Activated naive CD4-positive, alpha-beta T cell treated with anti-CD3 and anti-CD28 coated beads for 36 hours (primary cell): ENCODE results near the gene APOA1. TPM values are rescaled to one million over a fixed set of nuclear protein-coding genes. Genes with fewer than 3 reads are reported as not detected.
A peak's percentile ranks its signal among the peaks of the same experiment; 100 is the strongest.

ENCODE experiments used
- CTCF ChIA-PET: fragments of 350-600 bp; sonication (Branson Sonifier 250); formaldehyde crosslinking; loops from one replicate; lab custom pipeline; 2021; ENCODE audit warnings: antibody characterized with exemption; lab: Charles Lee
- DNase-seq: peaks from one replicate; pipeline ENCODE4 v3.0.0-alpha.2; 2020
- H3K27ac Mint-ChIP-seq: one replicate; pipeline ENCODE4 v1.8.0; 2021; ENCODE audit warnings: mild to moderate bottlenecking, mixed read lengths
- H3K27me3 Mint-ChIP-seq: one replicate; pipeline ENCODE4 v1.8.0; 2021; ENCODE audit warnings: low read depth, mixed read lengths
- H3K36me3 Mint-ChIP-seq: one replicate; pipeline ENCODE4 v1.8.0; 2021; ENCODE audit warnings: low read depth, mixed read lengths
- H3K4me1 Mint-ChIP-seq: one replicate; pipeline ENCODE4 v1.8.0; 2021; ENCODE audit warnings: low read depth, mixed read lengths
- H3K4me3 Mint-ChIP-seq: one replicate; pipeline ENCODE4 v1.8.0; 2021; ENCODE audit warnings: mild to moderate bottlenecking, moderate library complexity, mixed read lengths
- H3K9me3 Mint-ChIP-seq: one replicate; pipeline ENCODE4 v1.8.0; 2021; ENCODE audit warnings: mixed read lengths
- intact Hi-C: fragments of 100-400 bp; cut with micrococcal nuclease; formaldehyde crosslinking; loops from one replicate; pipeline ENCODE4 v1.15.1; 2023
- total RNA-seq, 2 experiments: library from RNA; stranded (reverse); gene quantifications; one replicate each; pipeline ENCODE4 v1.2.3, GENCODE V29; 2021

APOA1 gene
- total RNA-seq, 2 experiments from 2014 or later = not detected

DNA sequence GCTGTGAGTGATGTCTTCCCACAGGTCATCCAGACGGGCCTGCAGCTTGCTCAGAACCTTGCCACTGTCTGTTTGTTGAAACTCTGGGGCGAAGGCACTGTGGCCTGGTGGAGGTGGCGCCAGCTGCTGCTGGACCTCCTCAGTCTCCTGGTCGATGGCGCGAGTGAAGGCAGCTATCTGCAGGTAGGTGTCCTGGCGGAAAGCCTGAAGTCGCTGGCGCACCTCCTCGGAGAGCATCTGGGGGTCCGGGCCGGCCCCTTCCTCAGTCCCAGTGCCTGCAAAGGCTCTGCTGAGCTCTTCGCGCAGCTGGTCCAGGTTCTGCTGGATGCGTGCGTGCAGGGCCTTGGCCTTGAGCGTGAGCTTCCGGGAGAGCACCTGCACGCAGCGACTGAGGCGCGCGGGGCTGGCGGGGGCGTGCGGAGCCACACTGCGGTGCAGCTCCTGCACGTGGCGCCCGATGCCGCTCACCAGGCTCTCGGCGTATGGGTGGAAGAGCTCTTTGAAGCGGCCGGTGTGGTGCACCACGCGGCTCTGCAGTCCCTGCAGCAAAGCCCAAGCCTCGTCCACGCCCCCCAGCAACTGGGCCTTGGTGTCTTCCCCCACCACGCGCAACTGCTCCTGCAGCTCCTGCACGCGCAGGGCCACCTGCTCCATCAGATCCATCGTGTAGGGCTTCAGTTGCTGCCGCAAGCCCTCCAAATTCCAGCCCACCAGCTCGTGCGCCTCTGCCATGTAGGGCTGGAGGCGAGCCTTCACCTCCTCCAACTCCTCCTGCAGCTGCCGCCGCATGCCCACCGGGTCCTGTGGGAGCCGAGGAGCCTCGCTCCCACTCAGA lies 47.0 kb downstream of the APOA1 start:
- CTCF ChIA-PET = interaction anchor here (0.6 to 10.2 kb wide), 31 partner anchors 9 to 437 kb away, joined by 3 to 134 read pairs (median 4); partner anchors contain the start of genes APOA1 and SIK3
- intact Hi-C loops = loop anchor here (1.0 kb wide), 2 partner anchors 46 to 316 kb away; no protein-coding TSS in a partner anchor
- H3K4me3 Mint-ChIP-seq = no peak overlapping the region
- no peaks in the 10 kb centered on the region for H3K9me3 Mint-ChIP-seq
- peaks cover 18% of the 10 kb centered on the region for H3K36me3 Mint-ChIP-seq
- H3K27ac Mint-ChIP-seq = no peak overlapping the region
- H3K27me3 Mint-ChIP-seq = no peaks in the 10 kb centered on the region
- peaks cover 30% of the 10 kb centered on the region for H3K4me1 Mint-ChIP-seq
- no peak for DNase-seq

DNA sequence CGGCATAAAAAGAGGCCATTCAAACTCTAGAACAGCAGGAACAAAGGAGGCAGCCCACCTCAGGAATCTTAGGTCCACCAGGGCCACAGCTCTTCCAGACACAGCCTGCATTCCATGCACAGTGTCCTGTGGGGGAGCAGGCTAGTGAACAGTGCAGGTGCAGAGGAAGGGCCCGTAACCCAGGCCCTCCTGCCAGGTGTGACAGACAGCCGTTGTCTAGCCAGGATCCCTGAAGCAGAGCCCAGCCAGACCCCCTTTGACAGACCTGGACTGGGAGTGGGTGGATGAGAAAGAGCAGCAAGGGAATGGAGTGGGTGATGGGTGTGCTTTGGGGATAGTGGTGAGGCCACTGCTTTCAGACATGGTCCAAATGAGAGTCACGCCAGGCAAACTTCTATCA lies 48.4 kb downstream of the APOA1 start:
- H3K4me1 Mint-ChIP-seq = peaks cover 43% of the 10 kb centered on the region
- peak overlapping the region; percentile 92 for H3K4me3 Mint-ChIP-seq
- DNase-seq = no peak
- CTCF ChIA-PET = interaction anchor here (2.9 to 10.2 kb wide), 3 partner anchors 11 to 318 kb away, joined by 10 to 134 read pairs (median 60); partner anchors contain the start of gene APOA1
- H3K27ac Mint-ChIP-seq = no peak overlapping the region
- intact Hi-C loops = loop anchor here (1.0 to 5.0 kb wide), 4 partner anchors 16 to 442 kb away; partner anchors contain the start of gene SIK3
- no peaks in the 10 kb centered on the region for H3K9me3 Mint-ChIP-seq
- H3K27me3 Mint-ChIP-seq = no peaks in the 10 kb centered on the region
- H3K36me3 Mint-ChIP-seq = peaks cover 31% of the 10 kb centered on the region

DNA sequence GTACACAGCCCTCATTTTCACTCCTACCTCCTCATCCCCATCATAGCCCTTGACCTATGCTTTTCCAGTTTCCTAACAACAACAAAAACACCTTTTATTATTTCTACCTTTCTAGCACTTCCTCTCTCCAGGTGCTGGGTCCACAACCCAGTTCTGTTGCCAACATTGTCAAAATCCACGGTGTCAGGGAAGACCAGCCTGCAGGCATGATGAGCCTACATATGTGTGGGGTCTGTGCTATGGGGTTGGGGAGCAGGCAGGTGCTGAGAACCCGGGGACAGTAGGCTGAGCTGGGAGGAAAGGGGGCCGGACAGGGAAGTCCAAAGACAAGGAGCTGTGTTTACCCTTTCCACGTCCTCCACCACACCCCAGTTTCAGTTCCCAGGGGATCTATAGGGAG lies 48.9 kb downstream of the APOA1 start:
- intact Hi-C loops = loop anchor here (1.0 to 5.0 kb wide), 4 partner anchors 15 to 442 kb away; partner anchors contain the start of gene SIK3
- peak overlapping the region; percentile 92 for H3K4me3 Mint-ChIP-seq
- no peaks in the 10 kb centered on the region for H3K9me3 Mint-ChIP-seq
- H3K27me3 Mint-ChIP-seq = no peaks in the 10 kb centered on the region
- DNase-seq = no peak
- peaks cover 31% of the 10 kb centered on the region for H3K36me3 Mint-ChIP-seq
- H3K27ac Mint-ChIP-seq = peak overlapping the region; percentile 17
- peaks cover 45% of the 10 kb centered on the region for H3K4me1 Mint-ChIP-seq
- CTCF ChIA-PET = interaction anchor here (0.6 to 10.2 kb wide), 4 partner anchors 24 to 317 kb away, joined by 3 to 134 read pairs (median 9); partner anchors contain the start of gene APOA1

DNA sequence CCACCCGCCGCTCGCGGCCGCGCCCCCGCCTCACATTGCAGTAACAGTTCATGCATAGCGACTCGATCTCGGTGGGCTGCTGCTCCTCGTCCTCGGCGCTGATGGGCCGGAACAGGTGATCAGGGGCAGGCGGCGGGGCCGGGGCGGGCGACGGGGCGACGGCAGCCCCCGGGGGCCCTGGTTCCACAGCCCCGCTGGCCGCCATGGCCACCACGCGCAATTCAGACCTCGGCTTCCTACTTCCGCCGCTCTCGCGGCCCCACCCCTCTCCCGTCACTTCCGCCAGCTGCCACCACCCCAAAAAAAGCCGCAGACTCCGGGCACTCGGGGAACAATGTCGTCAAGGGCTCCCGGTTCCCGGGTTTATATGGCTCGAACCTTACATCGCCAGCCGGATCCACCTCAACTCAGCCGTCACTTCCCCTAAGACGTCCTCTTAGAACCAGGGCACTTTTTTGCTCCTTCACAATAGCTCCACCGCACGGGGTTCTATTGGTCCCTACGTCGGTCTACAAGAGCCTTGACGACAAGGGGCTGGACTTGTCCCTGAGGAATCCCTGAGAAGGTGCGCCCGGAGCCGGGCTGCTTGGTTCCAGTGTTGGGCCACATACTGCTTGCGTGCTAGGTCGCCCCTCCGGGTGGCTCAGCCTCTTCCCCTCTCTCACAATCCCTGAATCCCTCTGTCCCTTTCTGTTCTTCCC lies 49.5 kb downstream of the APOA1 start, which contains the start of gene ZPR1:
TSS of gene ZPR1 (minus strand) at position 238 of the 701 bp plus-strand sequence. CDS start at position 205, 33 bp downstream.
- Mint-ChIP-seq H3K27ac (peak within 1 kb of the TSS; percentile 87), H3K9me3 (no peaks in the 10 kb centered on the region), H3K36me3 (peaks cover 36% of the 10 kb centered on the region), H3K4me1 (peaks cover 51% of the 10 kb centered on the region), H3K27me3 (no peaks in the 10 kb centered on the region), H3K4me3 (peak within 1 kb of the TSS; percentile 92)
- CTCF ChIA-PET = interaction anchor here (0.6 to 10.2 kb wide), 5 partner anchors 25 to 318 kb away, joined by 3 to 134 read pairs (median 4); partner anchors contain the start of gene APOA1
- intact Hi-C loops = loop anchor here (1.0 to 5.0 kb wide), 4 partner anchors 15 to 443 kb away; partner anchors contain the start of gene SIK3
- DNase-seq = peak; percentile 87

DNA sequence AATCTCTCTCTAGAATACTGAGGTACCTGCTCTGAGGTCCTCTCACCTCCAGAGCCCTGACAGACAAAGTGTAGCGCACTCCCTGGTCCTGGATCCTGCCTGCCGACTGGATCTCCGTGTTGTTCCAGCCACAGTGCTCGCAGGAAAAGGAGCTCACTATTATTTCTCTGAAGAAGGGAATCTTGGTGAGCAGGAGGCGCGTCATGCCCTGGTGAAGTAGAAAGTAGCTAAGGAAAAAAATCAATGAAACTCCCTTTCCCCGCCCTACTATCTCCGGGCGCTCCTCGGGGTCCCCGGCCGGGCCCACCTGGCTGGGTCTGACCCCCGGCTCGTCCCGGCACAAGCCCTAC lies 50.0 kb downstream of the APOA1 start:
- H3K9me3 Mint-ChIP-seq = no peaks in the 10 kb centered on the region
- H3K27ac Mint-ChIP-seq = peak overlapping the region; percentile 55
- peaks cover 41% of the 10 kb centered on the region for H3K36me3 Mint-ChIP-seq
- DNase-seq = no peak
- H3K4me3 Mint-ChIP-seq = peak overlapping the region; percentile 92
- intact Hi-C loops = loop anchor here (5.0 kb wide), 1 partner anchor 310 kb away; the partner anchor contains the start of gene SIK3
- no peaks in the 10 kb centered on the region for H3K27me3 Mint-ChIP-seq
- CTCF ChIA-PET = interaction anchor here (0.6 to 10.2 kb wide), 8 partner anchors 14 to 388 kb away, joined by 3 to 134 read pairs (median 4); partner anchors contain the start of genes APOA1 and BUD13
- H3K4me1 Mint-ChIP-seq = peaks cover 56% of the 10 kb centered on the region

DNA sequence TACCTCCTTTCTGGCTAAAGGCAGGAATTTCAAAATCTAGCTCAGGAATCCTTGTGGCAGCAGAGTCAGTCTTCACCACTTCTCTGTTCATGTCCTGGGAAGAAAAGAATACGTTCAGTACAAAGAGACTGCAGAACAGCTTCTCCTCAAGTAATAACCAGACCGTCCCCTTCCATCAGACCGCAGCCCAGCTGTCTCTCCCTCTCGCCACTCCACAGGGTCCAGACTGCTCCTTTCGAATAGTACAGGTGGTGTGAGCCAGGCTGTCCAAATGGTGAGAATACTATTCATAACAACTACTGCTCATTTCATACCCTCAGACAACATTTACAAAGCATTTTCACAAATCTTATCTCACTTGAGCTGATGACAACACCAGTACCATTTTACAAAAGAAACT lies 50.5 kb downstream of the APOA1 start:
- Mint-ChIP-seq H3K36me3 (peaks cover 45% of the 10 kb centered on the region), H3K27ac (peak overlapping the region; percentile 55), H3K27me3 (no peaks in the 10 kb centered on the region), H3K9me3 (no peaks in the 10 kb centered on the region), H3K4me1 (peaks cover 61% of the 10 kb centered on the region), H3K4me3 (peak overlapping the region; percentile 92)
- intact Hi-C loops = loop anchor here (5.0 kb wide), 1 partner anchor 310 kb away; the partner anchor contains the start of gene SIK3
- no peak for DNase-seq
- CTCF ChIA-PET = interaction anchor here (0.6 to 10.2 kb wide), 8 partner anchors 14 to 389 kb away, joined by 3 to 134 read pairs (median 4); partner anchors contain the start of genes APOA1 and BUD13

DNA sequence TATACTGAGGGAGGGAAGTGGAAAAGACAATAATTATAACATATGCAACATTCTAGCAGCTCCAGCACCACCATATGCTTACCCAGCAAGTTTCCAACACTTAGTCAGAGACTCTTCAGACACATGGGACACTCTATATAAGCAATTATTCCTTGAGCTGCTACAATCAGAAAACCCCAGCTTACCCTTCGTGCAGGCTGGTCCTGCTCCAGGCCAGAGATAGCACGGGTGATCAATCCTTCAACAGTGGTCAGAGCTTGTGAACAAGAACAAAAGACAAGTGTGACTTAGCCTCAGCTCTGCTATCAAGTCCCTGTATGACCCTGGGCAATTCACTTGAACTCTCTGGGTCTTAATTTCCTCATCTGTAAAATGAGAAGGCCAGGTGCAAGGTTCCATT lies 51.1 kb downstream of the APOA1 start:
- peak overlapping the region; percentile 92 for H3K4me3 Mint-ChIP-seq
- intact Hi-C loops = loop anchor here (5.0 kb wide), 1 partner anchor 311 kb away; the partner anchor contains the start of gene SIK3
- H3K9me3 Mint-ChIP-seq = no peaks in the 10 kb centered on the region
- CTCF ChIA-PET = interaction anchor here (0.7 to 10.2 kb wide), 6 partner anchors 13 to 313 kb away, joined by 3 to 134 read pairs (median 4); partner anchors contain the start of genes APOA1 and BUD13
- H3K27me3 Mint-ChIP-seq = no peaks in the 10 kb centered on the region
- H3K36me3 Mint-ChIP-seq = peaks cover 50% of the 10 kb centered on the region
- DNase-seq = no peak
- peaks cover 60% of the 10 kb centered on the region for H3K4me1 Mint-ChIP-seq
- H3K27ac Mint-ChIP-seq = no peak overlapping the region

Other genes with a start within 250 kb of the APOA1 start
- 10 to 100 TPM; 35.0 to 37.7 TPM for gene BUD13, start 64.6 kb downstream of the APOA1 start, total RNA-seq
- 10 to 100 TPM; 87.2 to 87.8 TPM for gene ZPR1, start 49.6 kb downstream of the APOA1 start, total RNA-seq
- not detected for gene APOA5, start 45.7 kb downstream of the APOA1 start, total RNA-seq
- gene APOA4, start 14.3 kb downstream of the APOA1 start, total RNA-seq = not detected
- not detected for gene APOC3, start 7.7 kb downstream of the APOA1 start, total RNA-seq